ENCODE data around the gene EMP3.

GRCh38 chr19:48302600-48302959 is 22.8 kb upstream of the EMP3 start:
- TF ChIP-seq CTCF (conservative IDR thresholded peaks at IDR 0.05): no peak
- TF ChIP-seq ZFX (IDR thresholded peaks at IDR 0.05): no peak

Measured in C4-2B (cell line).